ENCODE results near the gene PFDN6. TPM values are rescaled to one million over a fixed set of nuclear protein-coding genes. Genes with fewer than 3 reads are reported as not detected.
A peak's percentile ranks its signal among the peaks of the same experiment; 100 is the strongest.

The PFDN6 gene
- total and polyA plus RNA-seq, 9 of the 15 experiments (the other 6 are each of a cell fraction or from before 2014, with no cell fraction given), result 6.8 to 475 (median 216) TPM

DNA sequence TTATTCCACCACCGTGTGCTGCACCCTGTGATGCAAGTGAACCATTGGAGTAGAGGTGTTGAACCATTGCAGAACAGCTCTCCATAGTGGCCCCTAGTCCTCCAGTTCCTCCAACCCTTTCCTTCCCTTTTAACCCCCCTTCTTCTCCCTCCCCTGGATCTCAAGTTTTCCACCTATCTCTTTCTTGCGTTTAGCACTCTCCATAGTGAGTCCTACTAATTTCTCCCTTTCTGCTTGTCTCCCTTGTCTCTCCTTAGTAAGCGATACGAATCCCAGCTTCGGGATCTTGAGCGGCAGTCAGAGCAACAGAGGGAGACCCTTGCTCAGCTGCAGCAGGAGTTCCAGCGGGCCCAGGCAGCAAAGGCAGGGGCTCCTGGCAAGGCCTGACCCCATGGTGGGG is 1.1 kb downstream of the PFDN6 start (continued):
- TF ChIP-seq, protein P1, sequence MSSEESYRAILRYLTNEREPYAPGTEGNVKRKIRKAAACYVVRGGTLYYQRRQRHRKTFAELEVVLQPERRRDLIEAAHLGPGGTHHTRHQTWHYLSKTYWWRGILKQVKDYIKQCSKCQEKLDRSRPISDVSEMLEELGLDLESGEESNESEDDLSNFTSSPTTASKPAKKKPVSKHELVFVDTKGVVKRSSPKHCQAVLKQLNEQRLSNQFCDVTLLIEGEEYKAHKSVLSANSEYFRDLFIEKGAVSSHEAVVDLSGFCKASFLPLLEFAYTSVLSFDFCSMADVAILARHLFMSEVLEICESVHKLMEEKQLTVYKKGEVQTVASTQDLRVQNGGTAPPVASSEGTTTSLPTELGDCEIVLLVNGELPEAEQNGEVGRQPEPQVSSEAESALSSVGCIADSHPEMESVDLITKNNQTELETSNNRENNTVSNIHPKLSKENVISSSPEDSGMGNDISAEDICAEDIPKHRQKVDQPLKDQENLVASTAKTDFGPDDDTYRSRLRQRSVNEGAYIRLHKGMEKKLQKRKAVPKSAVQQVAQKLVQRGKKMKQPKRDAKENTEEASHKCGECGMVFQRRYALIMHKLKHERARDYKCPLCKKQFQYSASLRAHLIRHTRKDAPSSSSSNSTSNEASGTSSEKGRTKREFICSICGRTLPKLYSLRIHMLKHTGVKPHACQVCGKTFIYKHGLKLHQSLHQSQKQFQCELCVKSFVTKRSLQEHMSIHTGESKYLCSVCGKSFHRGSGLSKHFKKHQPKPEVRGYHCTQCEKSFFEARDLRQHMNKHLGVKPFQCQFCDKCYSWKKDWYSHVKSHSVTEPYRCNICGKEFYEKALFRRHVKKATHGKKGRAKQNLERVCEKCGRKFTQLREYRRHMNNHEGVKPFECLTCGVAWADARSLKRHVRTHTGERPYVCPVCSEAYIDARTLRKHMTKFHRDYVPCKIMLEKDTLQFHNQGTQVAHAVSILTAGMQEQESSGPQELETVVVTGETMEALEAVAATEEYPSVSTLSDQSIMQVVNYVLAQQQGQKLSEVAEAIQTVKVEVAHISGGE (CRISPR knock-in tag; IDR thresholded peaks at IDR 0.05), result no peak
- TF ChIP-seq, protein P2, sequence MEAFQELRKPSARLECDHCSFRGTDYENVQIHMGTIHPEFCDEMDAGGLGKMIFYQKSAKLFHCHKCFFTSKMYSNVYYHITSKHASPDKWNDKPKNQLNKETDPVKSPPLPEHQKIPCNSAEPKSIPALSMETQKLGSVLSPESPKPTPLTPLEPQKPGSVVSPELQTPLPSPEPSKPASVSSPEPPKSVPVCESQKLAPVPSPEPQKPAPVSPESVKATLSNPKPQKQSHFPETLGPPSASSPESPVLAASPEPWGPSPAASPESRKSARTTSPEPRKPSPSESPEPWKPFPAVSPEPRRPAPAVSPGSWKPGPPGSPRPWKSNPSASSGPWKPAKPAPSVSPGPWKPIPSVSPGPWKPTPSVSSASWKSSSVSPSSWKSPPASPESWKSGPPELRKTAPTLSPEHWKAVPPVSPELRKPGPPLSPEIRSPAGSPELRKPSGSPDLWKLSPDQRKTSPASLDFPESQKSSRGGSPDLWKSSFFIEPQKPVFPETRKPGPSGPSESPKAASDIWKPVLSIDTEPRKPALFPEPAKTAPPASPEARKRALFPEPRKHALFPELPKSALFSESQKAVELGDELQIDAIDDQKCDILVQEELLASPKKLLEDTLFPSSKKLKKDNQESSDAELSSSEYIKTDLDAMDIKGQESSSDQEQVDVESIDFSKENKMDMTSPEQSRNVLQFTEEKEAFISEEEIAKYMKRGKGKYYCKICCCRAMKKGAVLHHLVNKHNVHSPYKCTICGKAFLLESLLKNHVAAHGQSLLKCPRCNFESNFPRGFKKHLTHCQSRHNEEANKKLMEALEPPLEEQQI (IDR thresholded peaks at IDR 0.05), result no peak
- no peak for TF ChIP-seq ZFPM2 (CRISPR knock-in tag; IDR thresholded peaks at IDR 0.05)
- TF ChIP-seq SP2 (IDR thresholded peaks at IDR 0.05; ENCODE audit: extremely low read depth, low read depth, low read length, poor library complexity, severe bottlenecking), result no peak
- no peak for TF ChIP-seq GTF2F1 (IDR thresholded peaks at IDR 0.05; ENCODE audit: low read depth, low read length)
- 0 out of 2 replicates have a peak, but pooled peaks have one; percentile 26 for TF ChIP-seq THRB (CRISPR knock-in tag; conservative IDR thresholded peaks at IDR 0.05)
- TF ChIP-seq POLR2A (conservative IDR thresholded peaks at IDR 0.05), result peak; percentile 54

Data from K562 (cell line).